Neural cell (in vitro differentiated cells): Measurements from ENCODE around the gene LHX2. TPM values are rescaled to one million over a fixed set of nuclear protein-coding genes. Genes with fewer than 3 reads are reported as not detected.
A peak's percentile ranks its signal among the peaks of the same experiment; 100 is the strongest.

Source experiments
- H2AFZ ChIP-seq: fragments of 200-600, 300-800 bp; sonication (generic), shearing (Covaris generic); 2 replicates; pipeline ENCODE4 v1.6.0; 2014; ENCODE audit warnings: low read depth, mild to moderate bottlenecking, antibody characterized with exemption, low read length, moderate library complexity
- H3F3A ChIP-seq: fragments of 200-600 bp; shearing (Covaris generic); 2 replicates; pipeline ENCODE4 v1.6.1; 2016; ENCODE audit warnings: mild to moderate bottlenecking, moderate library complexity, mixed read lengths, antibody characterized with exemption, low read length; ENCODE audit not compliant: insufficient read depth, poor library complexity, severe bottlenecking
- H3K27ac ChIP-seq: fragments of 200-600, 300-800 bp; sonication (generic), shearing (Covaris generic); 2 replicates; pipeline ENCODE4 v1.5.1; 2014; ENCODE audit warnings: mild to moderate bottlenecking, low read length, moderate library complexity
- H3K27me3 ChIP-seq: fragments of 300-800, 200-600 bp; sonication (generic), shearing (Covaris generic); 2 replicates; pipeline ENCODE4 v1.6.0; 2014; ENCODE audit warnings: mild to moderate bottlenecking, low read depth, low read length, moderate library complexity; ENCODE audit not compliant: insufficient read depth
- H3K36me3 ChIP-seq: fragments of 300-800, 200-600 bp; sonication (generic), shearing (Covaris generic); 2 replicates; pipeline ENCODE4 v1.5.1; 2014; ENCODE audit warnings: mild to moderate bottlenecking, antibody characterized with exemption, low read length, moderate library complexity; ENCODE audit not compliant: insufficient read depth
- H3K4me2 ChIP-seq: fragments of 300-800, 200-600 bp; sonication (generic), shearing (Covaris generic); 2 replicates; pipeline ENCODE4 v1.6.0; 2014; ENCODE audit warnings: mild to moderate bottlenecking, low read length
- H3K4me3 ChIP-seq: fragments of 300-800, 200-600 bp; sonication (generic), shearing (Covaris generic); 2 replicates; pipeline ENCODE4 v1.5.1; 2014; ENCODE audit warnings: mild to moderate bottlenecking, low read length, moderate library complexity
- H3K79me2 ChIP-seq: fragments of 200-600 bp; shearing (Covaris generic); replicated peaks from 2 replicates; pipeline ENCODE4 v1.6.0; 2014; ENCODE audit warnings: mild to moderate bottlenecking, low read length, moderate library complexity; ENCODE audit not compliant: insufficient read depth
- H3K9ac ChIP-seq: fragments of 300-800, 200-600 bp; sonication (generic), shearing (Covaris generic); 2 replicates; pipeline ENCODE4 v1.6.1; 2016; ENCODE audit warnings: mild to moderate bottlenecking, low read length, mixed read lengths
- H3K9me2 ChIP-seq: fragments of 200-600 bp; shearing (Covaris generic); 2 replicates; pipeline ENCODE4 v1.6.1; 2016; ENCODE audit warnings: mild to moderate bottlenecking, low read length, mixed read lengths; ENCODE audit not compliant: insufficient read depth
- H3K9me3 ChIP-seq: fragments of 200-600, 300-800 bp; sonication (generic), shearing (Covaris generic); 2 replicates; pipeline ENCODE4 v1.6.1; 2016; ENCODE audit warnings: mild to moderate bottlenecking, mixed run types, low read length, moderate library complexity, mixed read lengths
- H4K20me1 ChIP-seq: fragments of 200-600 bp; shearing (Covaris generic); 2 replicates; pipeline ENCODE4 v1.6.1; 2016; ENCODE audit warnings: mild to moderate bottlenecking, mixed run types; ENCODE audit not compliant: insufficient read depth
- EP300 ChIP-seq: fragments of 450-650 bp; conservative IDR thresholded peaks from 2 replicates; pipeline ENCODE4 v1.6.1; 2014; ENCODE audit warnings: antibody characterized with exemption, mild to moderate bottlenecking, moderate library complexity; ENCODE audit not compliant: poor library complexity, severe bottlenecking
- EZH2 ChIP-seq: fragments of 200-600, 300-800 bp; shearing (Covaris generic), sonication (generic); IDR thresholded peaks from 2 replicates; pipeline ENCODE4 v1.6.1; 2014; ENCODE audit warnings: antibody characterized with exemption, low read length, borderline replicate concordance, mild to moderate bottlenecking; ENCODE audit not compliant: insufficient read depth, poor library complexity, severe bottlenecking
- MXI1 ChIP-seq: fragments of 450-650 bp; conservative IDR thresholded peaks from 2 replicates; pipeline ENCODE4 v1.6.1; 2014; ENCODE audit warnings: antibody characterized with exemption, mild to moderate bottlenecking; ENCODE audit not compliant: poor library complexity, severe bottlenecking
- POLR2AphosphoS5 ChIP-seq: IDR thresholded peaks from 2 replicates; pipeline ENCODE4 v1.6.1; 2012
- RAD21 ChIP-seq: fragments of 450-650 bp; conservative IDR thresholded peaks from 2 replicates; pipeline ENCODE4 v1.6.1; 2014; ENCODE audit warnings: antibody characterized with exemption, mild to moderate bottlenecking, moderate library complexity
- SMC3 ChIP-seq: fragments of 450-650 bp; conservative IDR thresholded peaks from 2 replicates; pipeline ENCODE4 v1.6.1; 2014; ENCODE audit warnings: antibody characterized with exemption, mild to moderate bottlenecking, moderate library complexity; ENCODE audit not compliant: poor library complexity
- TAF1 ChIP-seq: IDR thresholded peaks from 2 replicates; pipeline ENCODE4 v1.6.1; 2012; ENCODE audit warnings: low read depth
- polyA plus RNA-seq: library from polyadenylated mRNA; depleted of rRNA; stranded (reverse); fragments of >200 nt; gene quantifications from 2 replicates; pipeline ENCODE4 v1.2.3, GENCODE V29; 2014
- TF ChIP-seq, protein P1 (sequence below): IDR thresholded peaks from 2 replicates; pipeline ENCODE4 v1.6.1; 2012; ENCODE audit warnings: borderline replicate concordance
- TF ChIP-seq, protein P2 (sequence below): fragments of 450-650 bp; IDR thresholded peaks from 2 replicates; pipeline ENCODE4 v1.5.1; 2014; ENCODE audit warnings: antibody characterized with exemption, mild to moderate bottlenecking, moderate library complexity; ENCODE audit not compliant: poor library complexity, severe bottlenecking

Gene LHX2
- polyA plus RNA-seq, 1 donor from 2014 or later = 3.6 TPM

DNA sequence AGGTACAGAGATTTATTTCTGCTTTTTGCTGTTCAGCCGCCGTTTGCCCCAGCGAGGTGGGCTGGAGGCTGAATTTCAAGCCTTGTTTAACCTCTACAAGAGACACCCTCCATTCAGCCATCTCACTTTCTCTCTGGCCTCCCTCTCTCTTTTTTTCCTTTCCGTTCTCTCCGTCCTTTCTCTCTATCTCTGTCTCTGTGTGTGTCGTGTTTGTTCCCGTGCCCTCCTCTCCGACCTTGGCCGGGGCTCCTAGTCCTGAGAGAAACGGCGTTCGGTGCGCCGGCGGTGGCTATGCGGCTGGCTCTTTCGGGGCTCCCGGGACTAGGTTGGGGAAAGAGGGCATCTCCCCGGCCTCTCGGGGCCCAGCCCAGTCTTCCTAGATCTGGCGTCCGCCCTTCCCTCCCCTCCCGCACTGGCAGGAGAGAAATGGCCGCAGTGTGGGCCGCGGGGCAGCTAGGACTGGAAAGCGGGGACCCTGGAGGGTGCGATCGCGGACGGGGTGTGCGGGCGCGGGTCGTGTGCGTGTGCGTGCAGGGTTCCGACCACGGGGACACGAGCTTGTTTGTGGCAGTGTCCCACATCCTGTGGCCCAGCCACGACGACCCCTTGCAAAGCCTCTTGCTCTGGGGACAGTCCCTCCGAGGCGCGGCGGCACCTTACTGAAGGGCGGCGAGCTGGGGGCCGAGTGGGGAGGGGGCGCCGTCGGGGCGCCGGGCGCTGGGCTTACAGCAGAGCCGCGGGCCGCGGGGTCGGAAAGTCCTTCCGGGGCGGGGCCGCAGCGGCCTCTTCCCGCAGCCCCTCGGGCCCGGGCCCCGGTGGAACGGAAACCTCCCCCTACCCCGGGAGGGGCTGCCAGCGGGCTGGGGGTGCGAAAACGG, 5.7 kb downstream of the LHX2 start:
- peaks cover 70% of the 10 kb centered on the region for H3K27me3 ChIP-seq
- peaks cover 98% of the 10 kb centered on the region for H3K79me2 ChIP-seq
- H3K9me2 ChIP-seq = no peaks in the 10 kb centered on the region
- no peak overlapping the region for H3K27ac ChIP-seq
- H3K4me2 ChIP-seq = no peak overlapping the region
- H3K9ac ChIP-seq = peak overlapping the region; percentile 37
- H3F3A ChIP-seq = no peaks in the 10 kb centered on the region
- H3K4me3 ChIP-seq = peak overlapping the region; percentile 53
- H3K36me3 ChIP-seq = no peaks in the 10 kb centered on the region
- no peak for TF ChIP-seq TAF1
- no peak for TF ChIP-seq EZH2
- no peak for TF ChIP-seq POLR2AphosphoS5
- TF ChIP-seq MXI1 = no peak
- TF ChIP-seq, protein P1, sequence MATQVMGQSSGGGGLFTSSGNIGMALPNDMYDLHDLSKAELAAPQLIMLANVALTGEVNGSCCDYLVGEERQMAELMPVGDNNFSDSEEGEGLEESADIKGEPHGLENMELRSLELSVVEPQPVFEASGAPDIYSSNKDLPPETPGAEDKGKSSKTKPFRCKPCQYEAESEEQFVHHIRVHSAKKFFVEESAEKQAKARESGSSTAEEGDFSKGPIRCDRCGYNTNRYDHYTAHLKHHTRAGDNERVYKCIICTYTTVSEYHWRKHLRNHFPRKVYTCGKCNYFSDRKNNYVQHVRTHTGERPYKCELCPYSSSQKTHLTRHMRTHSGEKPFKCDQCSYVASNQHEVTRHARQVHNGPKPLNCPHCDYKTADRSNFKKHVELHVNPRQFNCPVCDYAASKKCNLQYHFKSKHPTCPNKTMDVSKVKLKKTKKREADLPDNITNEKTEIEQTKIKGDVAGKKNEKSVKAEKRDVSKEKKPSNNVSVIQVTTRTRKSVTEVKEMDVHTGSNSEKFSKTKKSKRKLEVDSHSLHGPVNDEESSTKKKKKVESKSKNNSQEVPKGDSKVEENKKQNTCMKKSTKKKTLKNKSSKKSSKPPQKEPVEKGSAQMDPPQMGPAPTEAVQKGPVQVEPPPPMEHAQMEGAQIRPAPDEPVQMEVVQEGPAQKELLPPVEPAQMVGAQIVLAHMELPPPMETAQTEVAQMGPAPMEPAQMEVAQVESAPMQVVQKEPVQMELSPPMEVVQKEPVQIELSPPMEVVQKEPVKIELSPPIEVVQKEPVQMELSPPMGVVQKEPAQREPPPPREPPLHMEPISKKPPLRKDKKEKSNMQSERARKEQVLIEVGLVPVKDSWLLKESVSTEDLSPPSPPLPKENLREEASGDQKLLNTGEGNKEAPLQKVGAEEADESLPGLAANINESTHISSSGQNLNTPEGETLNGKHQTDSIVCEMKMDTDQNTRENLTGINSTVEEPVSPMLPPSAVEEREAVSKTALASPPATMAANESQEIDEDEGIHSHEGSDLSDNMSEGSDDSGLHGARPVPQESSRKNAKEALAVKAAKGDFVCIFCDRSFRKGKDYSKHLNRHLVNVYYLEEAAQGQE = no peak
- TF ChIP-seq SMC3 = no peak
- TF ChIP-seq EP300 = no peak
- TF ChIP-seq, protein P2, sequence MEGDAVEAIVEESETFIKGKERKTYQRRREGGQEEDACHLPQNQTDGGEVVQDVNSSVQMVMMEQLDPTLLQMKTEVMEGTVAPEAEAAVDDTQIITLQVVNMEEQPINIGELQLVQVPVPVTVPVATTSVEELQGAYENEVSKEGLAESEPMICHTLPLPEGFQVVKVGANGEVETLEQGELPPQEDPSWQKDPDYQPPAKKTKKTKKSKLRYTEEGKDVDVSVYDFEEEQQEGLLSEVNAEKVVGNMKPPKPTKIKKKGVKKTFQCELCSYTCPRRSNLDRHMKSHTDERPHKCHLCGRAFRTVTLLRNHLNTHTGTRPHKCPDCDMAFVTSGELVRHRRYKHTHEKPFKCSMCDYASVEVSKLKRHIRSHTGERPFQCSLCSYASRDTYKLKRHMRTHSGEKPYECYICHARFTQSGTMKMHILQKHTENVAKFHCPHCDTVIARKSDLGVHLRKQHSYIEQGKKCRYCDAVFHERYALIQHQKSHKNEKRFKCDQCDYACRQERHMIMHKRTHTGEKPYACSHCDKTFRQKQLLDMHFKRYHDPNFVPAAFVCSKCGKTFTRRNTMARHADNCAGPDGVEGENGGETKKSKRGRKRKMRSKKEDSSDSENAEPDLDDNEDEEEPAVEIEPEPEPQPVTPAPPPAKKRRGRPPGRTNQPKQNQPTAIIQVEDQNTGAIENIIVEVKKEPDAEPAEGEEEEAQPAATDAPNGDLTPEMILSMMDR = no peak
- no peak for TF ChIP-seq RAD21
- H4K20me1 ChIP-seq = no peaks in the 10 kb centered on the region
- no peak overlapping the region for H2AFZ ChIP-seq
- H3K9me3 ChIP-seq = no peaks in the 10 kb centered on the region

DNA sequence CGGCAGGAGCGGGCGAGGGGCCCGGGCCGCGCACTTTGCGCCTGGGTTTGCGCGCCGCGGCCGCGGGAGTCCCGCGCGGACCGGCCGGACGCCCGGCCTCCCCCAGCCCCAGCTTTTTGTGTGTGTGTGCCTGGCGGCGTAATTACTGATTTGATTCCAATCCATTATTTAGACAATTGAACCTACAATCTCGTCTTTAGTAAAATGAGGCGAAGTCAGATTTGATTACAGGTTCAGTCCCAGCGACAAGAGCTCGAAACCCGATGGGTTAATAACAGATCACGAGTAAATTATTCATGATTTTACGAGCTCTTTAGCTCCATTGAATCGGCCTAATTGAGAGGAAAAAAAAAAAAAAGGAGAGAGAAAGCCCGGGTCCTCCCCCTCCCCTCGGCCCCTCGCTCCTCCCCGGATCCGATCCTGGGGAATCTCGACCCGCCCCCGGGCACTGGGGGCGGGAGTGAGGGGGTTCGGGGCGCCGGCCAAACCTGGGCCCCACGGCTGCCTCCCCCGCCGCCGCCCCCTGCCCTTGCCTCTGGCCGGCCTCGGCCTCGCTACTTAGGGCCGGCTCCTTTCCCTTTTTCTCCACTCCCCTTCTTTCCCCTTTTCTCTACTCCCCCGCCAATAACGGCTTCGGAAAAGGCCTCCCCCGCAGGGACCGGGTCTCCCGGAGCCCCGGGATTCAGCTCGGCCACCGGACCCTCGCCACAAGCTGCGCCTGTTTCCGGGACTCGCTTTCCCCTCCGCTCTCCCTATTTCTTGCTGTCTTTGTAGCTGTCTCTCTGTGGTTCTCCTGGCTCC, 6.6 kb downstream of the LHX2 start:
- no peak overlapping the region for H3K4me2 ChIP-seq
- H3K4me3 ChIP-seq = peak overlapping the region; percentile 56
- peaks cover 61% of the 10 kb centered on the region for H3K27me3 ChIP-seq
- TF ChIP-seq SMC3 (no peak), POLR2AphosphoS5 (peak; percentile 4)
- H3K79me2 ChIP-seq = peaks cover 98% of the 10 kb centered on the region
- no peaks in the 10 kb centered on the region for H4K20me1 ChIP-seq
- no peak overlapping the region for H2AFZ ChIP-seq
- no peaks in the 10 kb centered on the region for H3K9me3 ChIP-seq
- no peaks in the 10 kb centered on the region for H3F3A ChIP-seq
- no peaks in the 10 kb centered on the region for H3K9me2 ChIP-seq
- H3K36me3 ChIP-seq = no peaks in the 10 kb centered on the region
- H3K9ac ChIP-seq = peak overlapping the region; percentile 37
- no peak overlapping the region for H3K27ac ChIP-seq
